Suppressor macrophage treated with lipopolysaccharide for 1 hour (primary cell): ENCODE data around the gene P3H3.
"Not testable (repeated sequence)": the region's sequence is repeated elsewhere in the genome, so short reads cannot be mapped to it uniquely, and the experiment has no call there.

Experiments used
- DNase-seq, 3 donors: peaks; one replicate each; pipeline ENCODE4 v3.0.0-alpha.2; 2020 to 2022

P3H3 gene

DNA sequence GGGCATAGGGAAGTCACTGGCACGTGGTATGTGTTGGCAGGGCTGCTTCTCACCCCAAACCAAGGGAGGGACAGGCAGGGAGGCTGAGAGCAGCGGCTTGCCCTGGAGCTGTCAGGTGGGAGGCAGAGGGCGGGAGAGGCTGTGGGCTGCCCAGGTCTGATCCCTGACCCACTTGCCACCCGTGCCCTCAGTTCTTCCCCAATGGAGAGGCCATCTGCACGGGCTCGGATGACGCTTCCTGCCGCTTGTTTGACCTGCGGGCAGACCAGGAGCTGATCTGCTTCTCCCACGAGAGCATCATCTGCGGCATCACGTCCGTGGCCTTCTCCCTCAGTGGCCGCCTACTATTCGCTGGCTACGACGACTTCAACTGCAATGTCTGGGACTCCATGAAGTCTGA, 17.2 kb downstream of the P3H3 start:
- DNase-seq, result no peak

DNA sequence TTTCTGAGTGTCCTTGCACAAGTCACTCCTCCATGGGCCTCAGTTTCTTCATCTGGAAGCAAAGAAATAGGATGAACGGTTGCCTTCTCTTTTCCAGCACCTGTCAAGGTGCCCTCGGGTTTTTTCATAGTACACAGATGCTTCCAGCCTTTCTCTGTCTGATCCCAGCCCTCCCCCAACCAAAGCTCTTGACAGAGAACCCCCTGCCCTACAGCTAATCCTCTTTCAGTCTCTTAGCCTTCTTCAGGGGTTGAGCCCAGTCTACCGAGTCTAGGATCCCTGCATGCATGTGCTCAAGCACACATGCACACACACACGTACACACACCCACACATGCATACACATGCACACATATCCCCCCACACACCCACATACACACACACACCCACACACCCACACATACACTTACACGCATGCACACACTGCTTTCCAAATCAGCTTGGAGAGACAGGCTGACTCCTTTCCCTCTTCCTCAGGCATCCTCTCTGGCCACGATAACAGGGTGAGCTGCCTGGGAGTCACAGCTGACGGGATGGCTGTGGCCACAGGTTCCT, 18.2 kb downstream of the P3H3 start:
- peak in 1 of 3 donors; percentile 35 for DNase-seq

DNA sequence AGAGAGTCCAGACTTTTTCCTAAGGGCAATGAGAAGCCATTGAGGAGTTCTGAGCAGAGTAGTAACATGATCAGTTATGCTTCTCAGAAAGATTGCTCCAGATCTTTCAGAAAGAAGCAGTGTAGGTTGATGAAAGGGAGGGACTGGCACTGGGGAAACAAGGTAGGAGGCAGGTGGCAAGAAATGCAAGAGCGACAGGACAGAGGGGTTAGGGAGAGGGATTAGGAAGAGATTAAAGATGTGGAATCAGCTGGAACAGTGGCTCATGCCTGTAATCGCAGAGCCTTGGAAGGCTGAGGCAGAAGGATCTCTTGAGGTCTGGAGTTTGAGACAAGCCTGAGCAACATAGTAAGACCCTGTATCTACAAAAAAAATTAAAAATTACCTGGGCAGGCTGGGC, 19.5 kb downstream of the P3H3 start:
- DNase-seq, result no peak

DNA sequence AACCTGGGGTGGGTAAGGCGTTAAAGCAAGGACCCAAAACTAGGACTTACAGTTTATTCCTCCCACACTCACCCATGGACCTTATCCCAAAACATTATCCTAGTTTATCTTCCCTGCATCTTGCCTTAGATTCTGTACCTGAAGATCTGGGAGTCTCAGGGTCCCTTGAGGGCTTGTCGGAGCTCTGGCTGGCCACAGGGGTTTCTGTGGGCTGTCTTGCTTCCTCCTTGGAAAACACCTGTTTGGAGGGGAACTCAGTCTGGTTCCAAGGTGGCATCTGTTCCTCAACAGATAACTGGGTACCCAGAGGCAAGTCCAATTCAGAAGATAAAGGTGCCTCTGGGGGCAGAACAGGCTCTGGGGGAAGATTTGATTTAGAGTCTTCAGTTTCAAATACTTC, 21.2 kb downstream of the P3H3 start:
- no peak for DNase-seq

DNA sequence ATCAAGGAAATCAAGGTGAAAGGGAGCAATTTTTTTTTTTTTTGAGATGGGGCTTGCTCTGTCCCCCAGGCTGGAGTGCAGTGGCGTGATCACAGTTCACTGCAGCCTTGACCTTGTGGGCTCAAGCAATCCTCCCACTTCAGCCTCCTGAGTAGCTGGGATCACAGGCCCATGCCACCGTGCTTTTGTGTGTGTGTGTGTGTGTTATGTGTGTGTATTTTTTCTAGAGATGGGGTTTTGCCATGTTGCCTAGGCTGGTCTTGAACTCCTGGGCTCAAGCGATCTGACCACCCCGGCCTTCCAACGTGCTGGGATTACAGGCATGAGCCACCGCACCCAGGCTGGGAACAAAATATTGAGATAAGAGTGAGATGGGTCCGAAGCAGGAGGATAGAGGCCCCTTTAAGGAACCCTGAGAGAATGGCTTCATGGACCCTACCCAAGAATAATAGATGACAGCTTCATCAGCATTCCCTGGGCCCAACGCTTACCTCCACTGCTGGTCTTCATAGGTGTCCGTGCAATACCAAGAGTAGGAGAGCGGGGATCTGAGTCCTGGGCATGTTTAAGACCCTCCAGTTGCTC, 21.9 kb downstream of the P3H3 start:
- no peak for DNase-seq

DNA sequence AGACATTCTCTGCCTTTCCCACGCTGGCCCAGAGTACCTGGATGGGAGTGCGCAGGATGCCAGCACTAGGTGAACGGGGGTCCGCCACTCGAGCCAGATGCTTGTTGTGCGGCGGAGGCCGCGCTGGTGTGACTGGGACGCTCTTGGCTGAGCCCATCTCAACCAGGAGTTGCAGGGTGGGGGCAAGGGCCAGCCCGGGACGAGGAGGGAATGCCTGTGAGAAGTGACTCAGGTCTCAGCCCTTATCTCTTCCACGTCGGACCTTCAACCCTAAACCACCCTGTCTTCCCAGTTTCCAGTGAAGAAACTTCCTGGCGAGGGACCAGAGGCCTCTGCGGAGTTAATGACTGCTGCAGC, 22.6 kb downstream of the P3H3 start:
- no peak for DNase-seq

DNA sequence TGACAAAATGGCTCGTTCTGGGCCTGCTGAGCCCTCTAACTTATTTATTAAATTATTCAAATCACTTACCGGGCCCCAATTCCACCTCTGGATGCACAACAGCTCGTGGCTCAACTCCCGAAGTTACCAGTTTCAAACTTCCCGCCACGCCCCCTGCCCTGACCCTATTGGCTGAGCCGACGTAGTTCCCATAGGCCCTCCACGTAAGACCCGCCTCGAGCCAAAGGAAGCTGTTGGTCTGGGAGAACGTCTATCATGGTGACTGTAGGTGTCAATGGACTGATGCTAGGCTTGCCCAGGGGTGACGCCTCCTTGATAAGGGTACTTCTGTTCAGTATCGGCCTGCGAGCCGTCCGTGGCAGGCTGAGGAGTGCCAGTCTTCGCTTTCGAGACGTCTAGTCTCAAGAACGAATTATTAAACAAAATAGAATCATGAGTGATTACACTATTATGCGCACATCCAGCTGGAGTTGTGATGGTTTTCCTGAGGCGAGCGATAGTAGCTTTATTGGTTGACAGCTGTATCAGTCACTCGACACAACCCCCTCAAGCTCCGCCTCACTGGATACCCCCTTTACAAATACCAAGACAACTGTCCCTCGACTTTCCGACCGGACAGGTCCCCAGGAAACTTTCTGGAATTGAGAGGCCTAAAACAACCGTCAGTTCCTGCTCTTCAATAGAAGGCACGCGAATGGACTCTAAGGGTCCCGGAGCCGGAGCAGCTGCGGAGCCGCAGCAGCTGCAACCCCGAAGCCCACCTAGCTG, 23.1 kb downstream of the P3H3 start, which contains the start of gene CDCA3:
Gene CDCA3 (minus strand): TSS at position 134 of the 768 bp plus-strand sequence. CDS start 334 bp downstream, outside the sequence.
- peak; percentile 96 to 98 (median 97) for DNase-seq

DNA sequence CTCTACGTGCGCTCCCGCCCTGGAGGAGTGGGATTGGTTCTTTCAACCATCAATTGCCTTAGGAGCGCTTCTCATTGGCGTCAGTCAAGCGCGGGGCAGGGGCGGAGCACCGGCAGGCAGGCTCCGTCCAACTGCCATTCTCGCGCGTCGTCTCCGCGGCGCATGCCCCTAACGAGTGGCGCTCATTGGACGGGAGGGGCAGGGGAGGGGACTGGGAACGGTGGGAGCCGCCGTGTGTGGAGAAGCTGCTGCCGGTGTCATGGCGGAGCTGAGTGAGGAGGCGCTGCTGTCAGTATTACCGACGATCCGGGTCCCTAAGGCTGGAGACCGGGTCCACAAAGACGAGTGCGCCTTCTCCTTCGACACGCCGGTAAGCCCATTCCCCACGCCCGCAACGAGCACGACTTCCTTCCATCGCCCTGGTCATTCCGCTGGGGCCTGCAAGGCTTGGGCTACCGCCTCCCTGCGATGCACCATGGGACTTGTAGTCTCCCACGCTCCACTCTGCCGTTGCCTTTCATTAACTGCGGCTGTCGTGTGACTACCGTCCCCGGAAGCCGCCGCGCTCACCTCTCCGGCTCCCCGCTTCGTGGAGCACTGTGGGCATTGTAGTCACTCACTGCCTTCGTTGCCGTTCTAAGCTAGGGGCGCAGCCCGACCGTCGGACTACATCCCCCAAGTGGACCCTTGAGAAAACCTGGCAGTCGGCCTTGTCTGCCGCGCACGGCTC, 23.9 kb downstream of the P3H3 start, which contains the start of gene USP5:
Gene USP5 (plus strand): TSS at position 230 of the 730 bp plus-strand sequence. CDS start 30 bp downstream, at position 260.
- DNase-seq, result peak; percentile 99 to 100 (median 100)

DNA sequence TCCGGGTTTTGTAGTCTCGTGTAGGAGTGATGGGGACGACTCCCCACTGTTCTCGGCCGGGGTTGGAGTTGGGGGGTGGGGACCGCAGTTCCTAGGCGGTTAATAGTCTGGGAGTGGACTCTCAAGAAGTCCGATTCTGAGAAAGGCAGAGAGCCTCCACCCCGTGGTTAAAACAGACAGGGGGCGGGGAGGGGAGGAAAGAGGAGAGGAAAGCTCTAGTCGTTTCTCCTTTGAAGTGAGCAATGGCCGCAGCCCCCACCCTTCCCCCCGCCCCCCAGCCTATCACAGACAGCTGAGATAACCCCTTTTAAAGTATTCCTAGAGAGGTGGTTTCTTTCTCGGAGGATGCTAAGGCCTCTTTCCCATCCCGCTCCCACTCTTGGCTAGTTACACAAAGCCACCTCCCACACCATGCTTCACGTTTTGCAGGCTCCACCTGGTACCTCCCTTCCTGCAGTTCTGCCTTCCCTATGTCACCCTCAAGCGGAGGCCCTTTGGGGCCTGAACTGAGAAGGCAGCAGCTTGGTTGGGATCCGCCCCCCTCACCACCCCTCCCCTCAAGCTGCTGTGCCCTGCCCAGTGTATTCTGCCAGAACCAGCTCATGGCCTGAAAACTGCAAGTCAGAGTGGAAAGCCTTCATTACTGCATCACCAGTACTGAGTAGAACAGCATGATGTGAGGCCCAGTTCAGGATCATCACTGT, 24.6 kb downstream of the P3H3 start:
- no peak for DNase-seq

DNA sequence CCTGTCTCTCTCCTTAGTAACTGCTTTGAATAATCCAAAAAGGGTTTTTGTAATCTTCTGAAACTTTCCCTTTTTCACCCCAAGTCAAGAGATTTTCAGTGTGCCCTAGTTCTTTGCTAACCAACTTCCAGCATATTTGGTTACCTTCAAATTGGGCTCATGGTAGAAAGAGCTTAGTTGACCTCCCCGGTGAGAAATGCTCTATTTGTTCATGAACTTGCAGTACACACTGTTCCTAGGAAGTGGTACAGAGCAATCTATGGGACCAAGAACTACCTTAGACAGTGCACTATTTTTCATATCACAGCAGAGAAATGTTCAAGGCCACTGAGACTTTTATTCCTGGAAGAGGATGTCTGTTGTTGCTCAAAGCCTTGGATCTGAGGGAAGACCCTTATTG, 25.4 kb downstream of the P3H3 start:
- no peak for DNase-seq

DNA sequence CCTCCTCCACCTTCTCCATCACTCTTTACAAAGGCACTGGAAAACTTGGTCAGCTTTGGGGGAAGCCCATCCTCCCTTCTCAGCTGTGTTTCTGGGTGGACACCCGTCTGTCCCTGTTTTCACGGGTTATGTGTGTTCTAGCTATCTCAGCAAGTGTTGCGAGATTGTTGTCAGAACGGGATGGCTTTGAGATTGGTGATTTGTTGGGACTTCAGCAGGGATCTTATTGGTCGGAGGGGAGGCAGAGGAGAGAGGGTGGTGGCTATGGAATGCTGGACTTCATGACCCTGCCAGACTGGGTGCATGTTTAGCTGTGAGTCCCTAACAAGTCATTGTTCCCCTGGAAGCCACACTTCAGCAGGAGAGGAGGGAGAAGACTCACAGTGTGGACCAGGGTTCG, 25.8 kb downstream of the P3H3 start:
- DNase-seq, result no peak

DNA sequence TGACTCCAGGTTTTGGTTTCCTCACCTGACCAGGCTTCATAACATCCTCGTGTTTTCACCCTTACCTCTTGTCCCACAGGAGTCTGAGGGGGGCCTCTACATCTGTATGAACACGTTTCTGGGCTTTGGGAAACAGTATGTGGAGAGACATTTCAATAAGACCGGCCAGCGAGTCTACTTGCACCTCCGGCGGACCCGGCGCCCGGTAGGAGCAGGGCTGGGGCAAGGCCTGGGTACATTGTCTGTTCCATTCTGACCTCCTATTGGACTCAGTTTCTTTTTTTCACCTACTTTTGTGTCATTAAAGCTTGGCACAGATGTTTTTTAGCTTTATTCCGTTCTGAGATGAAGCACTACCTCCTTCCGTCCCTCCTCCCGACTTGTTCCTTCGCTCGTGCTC, 27.1 kb downstream of the P3H3 start:
- DNase-seq, result no peak

DNA sequence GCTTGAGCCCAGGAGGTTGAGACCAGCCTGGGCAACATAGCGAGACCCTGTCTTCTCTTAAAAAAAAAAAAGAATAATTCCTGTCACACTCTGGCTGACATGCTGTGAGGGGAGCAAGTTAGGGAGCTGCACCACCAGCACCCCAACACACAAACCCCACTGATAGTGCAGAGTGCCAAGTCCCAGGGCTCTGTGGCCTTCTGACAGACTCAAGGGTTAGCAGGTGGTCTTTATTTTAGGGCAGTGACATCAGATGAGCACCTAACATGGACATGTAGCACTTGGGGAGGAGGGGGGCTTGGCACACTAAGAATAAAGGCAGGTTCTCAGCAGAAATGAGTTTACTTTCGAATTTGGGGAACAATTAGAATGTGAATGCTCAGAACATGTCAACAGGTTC, 30.6 kb downstream of the P3H3 start:
- DNase-seq, result no peak

DNA sequence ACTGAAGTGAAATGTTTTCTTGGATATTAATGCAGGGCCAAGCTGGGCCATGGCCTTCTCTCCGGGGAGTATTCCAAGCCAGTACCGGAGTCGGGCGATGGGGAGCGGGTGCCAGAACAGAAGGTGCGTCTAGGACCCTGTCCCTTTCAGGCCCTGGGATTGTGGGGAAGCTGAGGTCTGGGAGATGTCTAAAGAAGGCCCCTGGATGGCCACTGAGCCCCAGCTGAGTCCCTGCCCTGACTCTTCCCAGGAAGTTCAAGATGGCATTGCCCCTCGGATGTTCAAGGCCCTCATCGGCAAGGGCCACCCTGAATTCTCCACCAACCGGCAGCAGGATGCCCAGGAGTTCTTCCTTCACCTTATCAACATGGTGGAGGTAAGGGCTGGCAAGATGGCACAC, 31.9 kb downstream of the P3H3 start:
- no peak for DNase-seq

DNA sequence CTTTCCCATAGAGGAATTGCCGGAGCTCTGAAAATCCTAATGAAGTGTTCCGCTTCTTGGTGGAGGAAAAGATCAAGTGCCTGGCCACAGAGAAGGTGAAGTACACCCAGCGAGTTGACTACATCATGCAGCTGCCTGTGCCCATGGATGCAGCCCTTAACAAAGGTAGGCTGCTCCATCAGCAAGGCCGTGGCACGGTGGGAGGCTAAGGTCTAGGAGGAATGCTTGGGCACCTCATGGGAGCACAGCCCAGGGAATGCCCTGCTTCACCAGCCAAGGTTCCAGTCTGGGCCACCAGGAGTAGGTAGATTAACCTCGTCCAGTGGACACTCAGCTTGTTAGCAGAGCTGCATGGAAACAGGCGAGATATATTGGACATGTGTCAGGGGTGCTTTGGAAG, 32.7 kb downstream of the P3H3 start:
- DNase-seq, result no peak

DNA sequence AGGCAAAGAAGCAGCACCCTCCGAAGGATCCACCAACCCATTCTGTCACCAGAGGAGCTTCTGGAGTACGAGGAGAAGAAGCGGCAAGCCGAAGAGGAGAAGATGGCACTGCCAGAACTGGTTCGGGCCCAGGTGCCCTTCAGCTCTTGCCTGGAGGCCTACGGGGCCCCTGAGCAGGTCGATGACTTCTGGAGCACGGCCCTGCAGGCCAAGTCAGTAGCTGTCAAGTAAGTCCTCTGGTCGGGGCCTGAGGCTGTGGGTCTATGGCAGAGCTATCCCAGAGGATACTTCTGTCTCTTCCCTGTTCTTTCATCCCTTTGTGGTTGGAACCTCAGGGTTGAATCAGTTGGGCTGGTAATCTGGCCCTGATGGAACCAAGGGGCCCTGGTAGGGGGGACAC, 33.2 kb downstream of the P3H3 start:
- DNase-seq, result no peak

DNA sequence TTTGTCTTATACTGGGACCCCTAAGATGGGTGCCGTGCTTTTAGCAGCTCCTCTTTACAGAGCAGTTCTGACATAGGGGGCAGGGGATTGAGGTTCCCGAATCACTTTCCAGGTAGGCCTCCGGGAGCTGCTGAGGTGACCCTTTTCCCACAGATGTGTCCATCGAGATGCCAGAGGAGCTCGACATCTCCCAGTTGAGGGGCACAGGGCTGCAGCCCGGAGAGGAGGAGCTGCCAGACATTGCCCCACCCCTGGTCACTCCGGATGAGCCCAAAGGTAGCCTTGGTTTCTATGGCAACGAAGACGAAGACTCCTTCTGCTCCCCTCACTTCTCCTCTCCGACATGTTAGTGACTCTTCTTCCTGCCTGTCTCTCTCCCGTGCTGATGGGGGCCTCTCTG, 34.8 kb downstream of the P3H3 start:
- no peak for DNase-seq

DNA sequence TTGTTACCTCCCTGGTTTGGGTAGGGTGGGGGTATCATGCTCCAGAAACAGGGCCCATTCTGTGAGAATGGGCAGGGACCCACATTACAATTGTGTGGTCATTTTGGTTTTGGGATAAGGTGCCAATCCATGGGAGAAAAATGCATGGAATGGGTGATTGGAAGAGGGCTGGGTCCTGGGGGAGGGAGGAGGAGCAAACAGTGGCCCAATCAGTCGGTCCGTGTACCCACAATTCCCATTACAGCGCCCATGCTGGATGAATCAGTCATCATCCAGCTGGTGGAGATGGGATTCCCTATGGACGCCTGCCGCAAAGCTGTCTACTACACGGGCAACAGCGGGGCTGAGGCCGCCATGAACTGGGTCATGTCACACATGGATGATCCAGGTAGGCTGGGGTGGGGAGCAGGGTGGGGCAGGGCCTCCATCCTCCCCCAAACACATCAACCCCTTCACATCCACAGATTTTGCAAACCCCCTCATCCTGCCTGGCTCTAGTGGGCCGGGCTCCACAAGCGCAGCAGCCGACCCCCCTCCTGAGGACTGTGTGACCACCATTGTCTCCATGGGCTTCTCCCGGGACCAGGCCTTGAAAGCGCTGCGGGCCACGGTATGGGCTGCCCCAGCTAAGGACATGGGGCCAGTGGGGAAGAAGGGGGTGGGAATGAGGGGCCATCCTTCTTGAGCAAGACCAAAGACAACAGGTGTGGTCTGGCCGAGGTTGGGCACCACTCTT, 35.5 kb downstream of the P3H3 start:
- no peak for DNase-seq

DNA sequence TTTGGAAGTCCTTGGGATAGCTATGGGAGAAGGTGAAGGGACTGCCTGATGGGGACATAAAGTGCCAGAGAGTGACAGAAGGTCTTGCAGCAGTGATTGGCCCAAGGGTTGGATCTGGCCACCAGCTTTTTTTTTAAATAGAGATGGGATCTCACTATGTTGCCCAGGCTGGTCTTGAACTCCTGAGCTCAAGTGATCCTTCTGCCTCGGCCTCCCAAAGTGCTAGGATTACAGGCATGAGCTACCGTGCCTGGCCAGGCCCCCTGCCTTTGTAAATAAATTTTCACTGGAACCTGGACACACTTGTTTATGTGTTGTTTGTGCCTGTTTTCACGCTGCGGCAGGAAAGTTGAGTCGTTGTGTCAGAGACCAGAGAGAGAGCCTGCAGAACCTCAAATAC, 37.1 kb downstream of the P3H3 start:
- not testable (repeated sequence) for DNase-seq

DNA sequence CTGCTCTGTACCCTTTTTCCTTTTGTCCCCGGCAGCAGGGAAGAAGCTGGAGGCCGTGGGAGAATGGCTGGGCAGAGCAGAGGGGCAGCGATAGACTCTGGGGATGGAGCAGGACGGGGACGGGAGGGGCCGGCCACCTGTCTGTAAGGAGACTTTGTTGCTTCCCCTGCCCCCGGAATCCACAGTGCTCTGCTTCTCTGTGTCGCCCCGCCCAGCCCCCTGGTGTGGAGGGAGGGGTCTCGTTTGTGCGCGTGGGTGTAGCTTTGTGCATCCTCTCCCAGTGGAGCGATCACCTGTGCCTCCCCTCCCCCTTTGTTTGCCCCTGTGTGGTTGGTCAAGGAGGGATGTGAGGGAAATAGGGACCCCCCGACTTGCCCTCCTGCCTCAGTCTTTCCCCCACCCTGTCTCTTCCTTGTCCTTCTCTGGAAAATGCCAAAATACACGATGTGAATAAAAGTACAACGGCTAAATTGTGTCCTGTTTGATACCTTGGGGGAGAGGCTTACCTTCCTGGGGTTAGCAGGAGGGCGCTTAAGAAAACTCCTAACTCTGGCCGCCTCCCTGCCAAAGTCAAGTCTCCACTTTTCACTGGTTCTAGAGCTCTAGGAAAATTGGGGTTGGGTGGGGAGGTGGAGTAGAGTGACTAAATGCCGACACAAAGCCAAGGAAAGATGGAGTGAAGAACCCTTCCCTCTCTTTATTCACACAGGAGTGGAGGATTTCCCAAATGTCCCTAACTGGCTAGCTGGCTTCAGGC, 38.1 kb downstream of the P3H3 start:
- DNase-seq, result no peak

DNA sequence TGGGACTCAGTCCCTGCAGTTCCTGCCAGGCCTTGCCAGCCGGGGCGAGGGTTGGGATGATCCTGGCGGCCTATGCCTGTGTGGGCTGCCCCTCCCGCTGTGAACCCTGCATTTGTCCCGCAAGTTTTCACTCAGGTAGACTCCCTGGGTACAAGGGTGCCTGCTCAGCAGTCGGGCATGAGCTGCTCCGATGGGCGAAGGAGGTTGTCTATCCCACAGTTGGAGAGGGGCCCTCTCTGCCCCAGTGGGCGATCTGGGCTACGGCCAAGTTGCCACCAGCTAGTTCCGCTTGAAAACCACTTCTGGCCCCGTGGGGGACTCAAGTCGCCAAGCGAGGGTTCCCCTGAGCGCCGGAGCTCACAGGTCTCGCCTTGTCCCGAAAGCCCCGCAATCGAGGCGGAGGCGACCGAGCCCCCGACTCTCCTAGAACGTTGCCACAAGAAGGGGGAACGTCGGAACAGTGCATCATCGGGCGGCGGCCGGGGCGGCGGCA, 38.8 kb downstream of the P3H3 start:
- DNase-seq, result peak in 1 of 3 donors; percentile 74
